Activated naive CD8-positive, alpha-beta T cell treated with anti-CD3 and anti-CD28 coated beads for 36 hours (primary cell): ENCODE measurements around the gene C1D. TPM values are rescaled to one million over a fixed set of nuclear protein-coding genes. Genes with fewer than 3 reads are reported as not detected.
"Not testable (repeated sequence)": the region's sequence is repeated elsewhere in the genome, so short reads cannot be mapped to it uniquely, and the experiment has no call there.

ENCODE experiments used
- DNase-seq: peaks from one replicate; pipeline ENCODE4 v3.0.0; 2021
- H3K27ac Mint-ChIP-seq: one replicate; pipeline ENCODE4 v1.8.0; 2022; ENCODE audit warnings: mild to moderate bottlenecking, moderate library complexity, mixed read lengths
- H3K27me3 Mint-ChIP-seq: one replicate; pipeline ENCODE4 v1.8.0; 2022; ENCODE audit warnings: mild to moderate bottlenecking, mixed read lengths
- H3K36me3 Mint-ChIP-seq: one replicate; pipeline ENCODE4 v1.8.0; 2021; ENCODE audit warnings: mild to moderate bottlenecking, mixed read lengths
- H3K4me1 Mint-ChIP-seq: one replicate; pipeline ENCODE4 v1.8.0; 2021; ENCODE audit warnings: mixed read lengths
- H3K4me3 Mint-ChIP-seq: one replicate; pipeline ENCODE4 v1.8.0; 2022; ENCODE audit warnings: mild to moderate bottlenecking, moderate library complexity, mixed read lengths
- H3K9me3 Mint-ChIP-seq: one replicate; pipeline ENCODE4 v1.8.0; 2022; ENCODE audit warnings: mixed read lengths
- total RNA-seq, 2 experiments: library from RNA; stranded (reverse); gene quantifications; one replicate each; pipeline ENCODE4 v1.2.3, GENCODE V29; 2021

C1D gene
- total RNA-seq, 2 experiments from 2014 or later: 34.1 to 39.6 TPM

- H3K27ac Mint-ChIP-seq: no peak overlapping the region
- no peak for DNase-seq
- H3K27me3 Mint-ChIP-seq: peaks cover 22% of the 10 kb centered on the region
- H3K9me3 Mint-ChIP-seq: no peaks in the 10 kb centered on the region
- H3K4me1 Mint-ChIP-seq: no peaks in the 10 kb centered on the region
- H3K36me3 Mint-ChIP-seq: no peaks in the 10 kb centered on the region
- no peak overlapping the region for H3K4me3 Mint-ChIP-seq
These were observed 65.3 kb downstream of the C1D start for GRCh38 chr2:67997528-67997900.

- Mint-ChIP-seq H3K27me3 (peaks cover 20% of the 10 kb centered on the region), H3K36me3 (no peaks in the 10 kb centered on the region), H3K27ac (no peak overlapping the region), H3K4me3 (no peak overlapping the region), H3K4me1 (no peaks in the 10 kb centered on the region), H3K9me3 (no peaks in the 10 kb centered on the region)
- DNase-seq: no peak
These were observed 65.9 kb downstream of the C1D start for GRCh38 chr2:67996772-67997527.

- Mint-ChIP-seq H3K27ac (no peak overlapping the region), H3K4me1 (no peaks in the 10 kb centered on the region), H3K36me3 (no peaks in the 10 kb centered on the region), H3K9me3 (no peaks in the 10 kb centered on the region), H3K27me3 (peaks cover 10% of the 10 kb centered on the region), H3K4me3 (no peak overlapping the region)
- DNase-seq: no peak
These were observed 68.1 kb downstream of the C1D start for GRCh38 chr2:67994716-67995115.

DNA sequence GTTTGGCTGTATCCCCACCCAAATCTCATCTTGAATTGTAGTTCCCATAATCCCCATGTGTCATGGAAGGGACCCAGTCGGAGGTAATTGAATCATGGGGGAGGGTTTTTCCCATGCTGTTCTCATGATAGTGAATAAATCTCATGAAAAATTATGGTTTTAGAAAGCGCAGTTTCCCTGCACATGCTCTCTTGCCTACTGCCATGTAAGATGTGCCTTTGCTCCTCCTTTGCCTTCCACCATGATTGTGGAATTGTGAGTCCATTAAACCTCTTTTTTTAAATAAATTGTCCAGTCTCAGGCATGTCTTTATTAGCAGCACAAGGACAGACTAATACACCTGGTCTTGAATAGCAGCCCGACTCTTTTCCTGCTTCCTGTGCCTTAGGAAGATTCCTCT, 68.7 kb downstream of the C1D start:
- H3K36me3 Mint-ChIP-seq, H3K27ac Mint-ChIP-seq, DNase-seq, H3K4me1 Mint-ChIP-seq, H3K9me3 Mint-ChIP-seq, H3K4me3 Mint-ChIP-seq: not testable (repeated sequence)
- peaks cover 10% of the 10 kb centered on the region for H3K27me3 Mint-ChIP-seq

GRCh38 chr2:67993329-67993728, 69.5 kb downstream of the C1D start:
- DNase-seq: no peak
- Mint-ChIP-seq H3K4me3 (no peak overlapping the region), H3K36me3 (no peaks in the 10 kb centered on the region), H3K4me1 (no peaks in the 10 kb centered on the region), H3K27me3 (peaks cover 10% of the 10 kb centered on the region), H3K27ac (no peak overlapping the region), H3K9me3 (no peaks in the 10 kb centered on the region)

- Mint-ChIP-seq H3K4me3 (no peak overlapping the region), H3K36me3 (no peaks in the 10 kb centered on the region), H3K4me1 (no peaks in the 10 kb centered on the region), H3K9me3 (no peaks in the 10 kb centered on the region), H3K27me3 (peaks cover 10% of the 10 kb centered on the region), H3K27ac (no peak overlapping the region)
- DNase-seq: no peak
These were observed 71.3 kb downstream of the C1D start for GRCh38 chr2:67991456-67991855.

Other genes starting within 250 kb of the C1D start
- 10 to 100 TPM; 37.8 to 42.4 TPM for gene PNO1, start 94.9 kb upstream of the C1D start, total RNA-seq
- 10 to 100 TPM; 80.8 to 93.2 TPM for gene PPP3R1, start 189.5 kb upstream of the C1D start, total RNA-seq